Loucy (cell line): Measurements from ENCODE around the gene EIF1.
"Not testable (repeated sequence)": the region's sequence is repeated elsewhere in the genome, so short reads cannot be mapped to it uniquely, and the experiment has no call there.

Experiments used
- CTCF ChIP-seq: fragments of 200-600 bp; sonication (generic); conservative IDR thresholded peaks from 2 replicates; pipeline ENCODE4 v1.5.1; 2014; ENCODE audit warnings: mild to moderate bottlenecking, antibody characterized with exemption, low read length
- EZH2phosphoT487 ChIP-seq: fragments of 200-600 bp; IDR thresholded peaks from 2 replicates; pipeline ENCODE4 v1.6.1; 2018; ENCODE audit warnings: antibody characterized with exemption, mild to moderate bottlenecking, moderate library complexity, borderline replicate concordance

DNA sequence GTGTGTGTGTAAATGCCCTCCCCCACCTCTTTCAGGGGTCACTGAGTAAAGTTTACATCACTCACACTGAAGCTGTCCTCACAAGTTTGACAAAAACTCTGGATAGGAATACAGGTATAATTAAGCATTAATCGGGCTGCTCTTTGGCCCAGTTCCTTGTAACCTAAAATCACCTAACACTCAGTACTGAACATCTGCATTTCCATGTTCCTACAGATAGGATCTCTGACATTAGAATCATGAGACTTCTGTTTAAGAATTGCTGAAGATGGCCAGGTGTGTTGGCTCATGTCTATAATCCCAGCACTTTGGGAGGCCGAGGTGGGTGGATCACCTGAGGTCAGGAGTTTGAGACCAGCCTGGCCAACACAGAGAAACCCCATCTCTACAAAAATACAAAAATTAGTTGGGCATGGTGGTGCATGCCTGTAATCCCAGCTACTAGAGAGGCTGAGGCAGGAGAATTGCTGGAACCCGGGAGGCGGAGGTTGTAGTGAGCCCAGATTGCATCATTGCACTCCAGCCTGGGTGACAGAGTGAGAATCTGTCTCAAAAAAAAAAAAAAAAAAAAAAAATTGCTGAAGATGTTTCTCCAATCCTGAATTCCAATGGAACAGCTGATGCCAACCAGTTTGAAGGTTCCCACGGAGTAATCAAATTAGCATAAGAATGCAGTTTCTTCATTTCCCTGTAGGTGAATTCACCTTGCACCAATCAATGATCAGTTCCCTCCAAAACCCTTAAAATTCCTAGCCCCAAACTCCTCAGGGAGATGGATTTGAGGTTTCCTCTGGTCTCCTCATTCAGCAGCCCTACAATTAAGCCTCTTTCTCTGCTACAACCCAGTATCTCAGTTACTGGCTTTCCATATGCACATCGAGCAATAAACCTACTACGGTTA is 13.3 kb upstream of the EIF1 start:
- not testable (repeated sequence) for TF ChIP-seq CTCF, EZH2phosphoT487
